Panc1 (cell line): ENCODE data around the gene EFCAB11. TPM values are rescaled to one million over a fixed set of nuclear protein-coding genes. Genes with fewer than 3 reads are reported as not detected.

ENCODE experiments used
- ATAC-seq: fragments of 200-7000 bp; cut with Tn5 transposase; 2 replicates; pipeline ENCODE4 v1.9.1; 2020; ENCODE audit warnings: mild to moderate bottlenecking, moderate library complexity
- BruUV-seq: library from RNA; stranded (reverse); fragments of 400-500 nt; replicated peaks from 2 replicates; lab custom pipeline; 2021; lab: Mats Ljungman, UMichigan
- CTCF ChIA-PET: fragments of 300-600 bp; sonication (Branson Sonifier 250); formaldehyde crosslinking; loops from one replicate; lab custom pipeline; 2022; ENCODE audit warnings: antibody characterized with exemption; lab: Charles Lee
- POLR2A ChIA-PET: fragments of 300-600 bp; sonication (Branson Sonifier 250); formaldehyde crosslinking; loops from one replicate; lab custom pipeline; 2022; ENCODE audit warnings: antibody characterized with exemption; lab: Charles Lee
- DNase-seq: peaks from one replicate; pipeline ENCODE4 v3.0.0-alpha.2; 2010; ENCODE audit warnings: low read depth, low spot score
- H3K27ac ChIP-seq: 2 replicates; pipeline ENCODE4 v1.5.1; 2011; ENCODE audit warnings: mild to moderate bottlenecking, low read length, inconsistent platforms
- H3K27me3 ChIP-seq: fragments of 200-500 bp; sonication (Bioruptor generic); 2 replicates; pipeline ENCODE4 v1.6.0; 2014; ENCODE audit warnings: low read length, inconsistent platforms; ENCODE audit not compliant: control insufficient read depth, insufficient read depth
- H3K36me3 ChIP-seq: fragments of 200-500 bp; sonication (Bioruptor generic); 2 replicates; pipeline ENCODE4 v1.5.1; 2014; ENCODE audit warnings: inconsistent platforms, mild to moderate bottlenecking, low read length, moderate library complexity; ENCODE audit not compliant: control insufficient read depth, insufficient read depth
- H3K4me1 ChIP-seq: 2 replicates; pipeline ENCODE4 v1.5.1; 2011; ENCODE audit warnings: inconsistent platforms, mild to moderate bottlenecking, low read length, moderate library complexity; ENCODE audit not compliant: control insufficient read depth, insufficient read depth
- H3K4me3 ChIP-seq, 2 experiments: 2 replicates each; pipeline ENCODE4 v1.5.1; 2011 to 2012; ENCODE audit warnings: low read depth in 2 of 2, low read length in 2 of 2, mild to moderate bottlenecking in 2 of 2, inconsistent platforms in 1 of 2, moderate library complexity in 1 of 2
- H3K9me3 ChIP-seq: fragments of 200-500 bp; sonication (Bioruptor generic); 2 replicates; pipeline ENCODE4 v1.5.1; 2014; ENCODE audit warnings: low read depth, mild to moderate bottlenecking, inconsistent platforms, low read length, moderate library complexity; ENCODE audit not compliant: control insufficient read depth, insufficient read depth
- POLR2AphosphoS5 ChIP-seq: IDR thresholded peaks from 2 replicates; pipeline ENCODE4 v1.6.1; 2012; ENCODE audit warnings: mild to moderate bottlenecking, low read depth, low read length, moderate library complexity
- SIN3A ChIP-seq: IDR thresholded peaks from 2 replicates; pipeline ENCODE4 v1.6.1; 2012; ENCODE audit warnings: low read depth, mild to moderate bottlenecking, low read length, moderate library complexity, borderline replicate concordance; ENCODE audit not compliant: insufficient read depth
- TCF7L2 ChIP-seq: IDR thresholded peaks from 2 replicates; pipeline ENCODE4 v1.6.1; 2011; ENCODE audit warnings: mild to moderate bottlenecking, low read depth, low read length, inconsistent platforms
- in situ Hi-C: cut with HindIII; loops from 2 replicates; pipeline ENCODE4 v1.10.0; 2016; ENCODE audit warnings: low sequenced_read_pairs, low pct_unique_long_range_greater_than_20kb
- intact Hi-C: fragments of 100-400 bp; cut with micrococcal nuclease; formaldehyde crosslinking; loops from one replicate; pipeline ENCODE4 v1.10.0; 2022; ENCODE audit not compliant: unreplicated experiment
- total RNA-seq: library from RNA; stranded (reverse); gene quantifications from one replicate; pipeline ENCODE4 v1.2.1, GENCODE V29; 2021; ENCODE audit not compliant: unreplicated experiment
- TF ChIP-seq, protein P1 (sequence below), 2 experiments: IDR thresholded peaks; 2 replicates each; pipeline ENCODE4 v1.6.1; 2011 to 2012; ENCODE audit warnings: low read depth in 2 of 2, control low read depth in 1 of 2, low read length in 1 of 2, mild to moderate bottlenecking in 1 of 2, moderate library complexity in 1 of 2; ENCODE audit not compliant: insufficient read depth in 1 of 2
- TF ChIP-seq, protein P2 (sequence below): fragments of 450-650 bp; IDR thresholded peaks from 2 replicates; pipeline ENCODE4 v1.5.1; 2017; ENCODE audit warnings: mild to moderate bottlenecking

EFCAB11 gene
- total RNA-seq, 1 experiment from 2014 or later: 12.3 TPM

DNA sequence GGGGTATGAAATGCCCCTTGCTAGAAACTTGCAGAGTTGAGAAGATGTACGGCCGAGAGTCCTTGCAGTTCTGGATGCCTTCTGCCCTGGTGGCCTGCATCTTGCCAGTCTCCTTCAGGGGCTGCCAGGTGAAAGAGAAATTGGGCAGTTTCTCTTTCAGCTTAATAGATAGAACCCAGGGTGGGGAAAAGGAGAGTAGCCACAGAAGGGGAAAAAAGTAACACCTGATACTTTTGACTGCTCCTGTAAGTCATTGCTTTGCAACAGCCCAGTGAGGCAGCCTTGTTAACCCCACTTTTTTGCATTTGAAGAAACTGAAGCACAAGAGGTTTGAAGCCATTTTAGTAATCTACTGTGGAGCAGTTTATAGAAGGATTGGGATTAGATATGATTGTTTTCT is 28.8 kb upstream of the EFCAB11 start:
- no peaks in the 10 kb centered on the region for H3K4me1 ChIP-seq
- no peaks in the 10 kb centered on the region for H3K27me3 ChIP-seq
- H3K9me3 ChIP-seq: no peaks in the 10 kb centered on the region
- peaks cover 11% of the 10 kb centered on the region for H3K36me3 ChIP-seq
- ChIA-PET POLR2A (no interaction called here), CTCF (no interaction called here)
- in situ Hi-C loops: no loop called here
- DNase-seq (no peak), ATAC-seq (no peak)
- H3K4me3 ChIP-seq: no peak overlapping the region
- BruUV-seq: no TSS peak
- TF ChIP-seq TCF7L2 (no peak), SIN3A (no peak)
- TF ChIP-seq, protein P1, sequence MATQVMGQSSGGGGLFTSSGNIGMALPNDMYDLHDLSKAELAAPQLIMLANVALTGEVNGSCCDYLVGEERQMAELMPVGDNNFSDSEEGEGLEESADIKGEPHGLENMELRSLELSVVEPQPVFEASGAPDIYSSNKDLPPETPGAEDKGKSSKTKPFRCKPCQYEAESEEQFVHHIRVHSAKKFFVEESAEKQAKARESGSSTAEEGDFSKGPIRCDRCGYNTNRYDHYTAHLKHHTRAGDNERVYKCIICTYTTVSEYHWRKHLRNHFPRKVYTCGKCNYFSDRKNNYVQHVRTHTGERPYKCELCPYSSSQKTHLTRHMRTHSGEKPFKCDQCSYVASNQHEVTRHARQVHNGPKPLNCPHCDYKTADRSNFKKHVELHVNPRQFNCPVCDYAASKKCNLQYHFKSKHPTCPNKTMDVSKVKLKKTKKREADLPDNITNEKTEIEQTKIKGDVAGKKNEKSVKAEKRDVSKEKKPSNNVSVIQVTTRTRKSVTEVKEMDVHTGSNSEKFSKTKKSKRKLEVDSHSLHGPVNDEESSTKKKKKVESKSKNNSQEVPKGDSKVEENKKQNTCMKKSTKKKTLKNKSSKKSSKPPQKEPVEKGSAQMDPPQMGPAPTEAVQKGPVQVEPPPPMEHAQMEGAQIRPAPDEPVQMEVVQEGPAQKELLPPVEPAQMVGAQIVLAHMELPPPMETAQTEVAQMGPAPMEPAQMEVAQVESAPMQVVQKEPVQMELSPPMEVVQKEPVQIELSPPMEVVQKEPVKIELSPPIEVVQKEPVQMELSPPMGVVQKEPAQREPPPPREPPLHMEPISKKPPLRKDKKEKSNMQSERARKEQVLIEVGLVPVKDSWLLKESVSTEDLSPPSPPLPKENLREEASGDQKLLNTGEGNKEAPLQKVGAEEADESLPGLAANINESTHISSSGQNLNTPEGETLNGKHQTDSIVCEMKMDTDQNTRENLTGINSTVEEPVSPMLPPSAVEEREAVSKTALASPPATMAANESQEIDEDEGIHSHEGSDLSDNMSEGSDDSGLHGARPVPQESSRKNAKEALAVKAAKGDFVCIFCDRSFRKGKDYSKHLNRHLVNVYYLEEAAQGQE (IDR thresholded peaks at IDR 0.05; ENCODE audit: insufficient read depth in 1 of 2, low read depth in 2 of 2, low read length in 1 of 2): no peak
- no peak overlapping the region for H3K27ac ChIP-seq
- intact Hi-C loops: no loop called here

DNA sequence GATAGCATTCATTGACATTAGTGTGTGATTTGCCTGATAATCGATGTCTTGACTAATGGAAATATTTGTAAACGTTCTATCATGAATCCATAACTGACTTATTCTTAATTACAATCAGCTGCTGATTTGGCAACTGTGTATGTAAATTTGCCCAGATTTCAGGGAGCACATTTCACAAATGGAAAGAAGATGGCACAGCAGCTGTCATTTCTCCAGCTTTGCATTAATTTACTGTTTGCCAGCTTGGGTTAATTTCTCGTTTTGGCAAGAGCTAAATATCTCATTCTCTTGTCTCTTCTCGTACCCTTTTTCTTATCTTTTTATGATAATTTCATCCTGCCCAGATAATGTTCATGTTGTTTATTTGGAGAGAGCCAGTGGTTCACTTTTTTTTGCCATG is 24.1 kb upstream of the EFCAB11 start:
- ChIA-PET CTCF (no interaction called here), POLR2A (no interaction called here)
- BruUV-seq: no TSS peak
- H3K36me3 ChIP-seq: peaks cover 11% of the 10 kb centered on the region
- no peaks in the 10 kb centered on the region for H3K4me1 ChIP-seq
- ATAC-seq (no peak), DNase-seq (no peak)
- no peak overlapping the region for H3K4me3 ChIP-seq
- in situ Hi-C loops: no loop called here
- H3K27ac ChIP-seq: no peak overlapping the region
- no peak for TF ChIP-seq TCF7L2
- TF ChIP-seq, protein P2, sequence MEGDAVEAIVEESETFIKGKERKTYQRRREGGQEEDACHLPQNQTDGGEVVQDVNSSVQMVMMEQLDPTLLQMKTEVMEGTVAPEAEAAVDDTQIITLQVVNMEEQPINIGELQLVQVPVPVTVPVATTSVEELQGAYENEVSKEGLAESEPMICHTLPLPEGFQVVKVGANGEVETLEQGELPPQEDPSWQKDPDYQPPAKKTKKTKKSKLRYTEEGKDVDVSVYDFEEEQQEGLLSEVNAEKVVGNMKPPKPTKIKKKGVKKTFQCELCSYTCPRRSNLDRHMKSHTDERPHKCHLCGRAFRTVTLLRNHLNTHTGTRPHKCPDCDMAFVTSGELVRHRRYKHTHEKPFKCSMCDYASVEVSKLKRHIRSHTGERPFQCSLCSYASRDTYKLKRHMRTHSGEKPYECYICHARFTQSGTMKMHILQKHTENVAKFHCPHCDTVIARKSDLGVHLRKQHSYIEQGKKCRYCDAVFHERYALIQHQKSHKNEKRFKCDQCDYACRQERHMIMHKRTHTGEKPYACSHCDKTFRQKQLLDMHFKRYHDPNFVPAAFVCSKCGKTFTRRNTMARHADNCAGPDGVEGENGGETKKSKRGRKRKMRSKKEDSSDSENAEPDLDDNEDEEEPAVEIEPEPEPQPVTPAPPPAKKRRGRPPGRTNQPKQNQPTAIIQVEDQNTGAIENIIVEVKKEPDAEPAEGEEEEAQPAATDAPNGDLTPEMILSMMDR: no peak
- no peak for TF ChIP-seq POLR2AphosphoS5
- TF ChIP-seq, protein P1 (IDR thresholded peaks at IDR 0.05; ENCODE audit: insufficient read depth in 1 of 2, low read depth in 2 of 2, low read length in 1 of 2): no peak
- TF ChIP-seq SIN3A: no peak
- no peaks in the 10 kb centered on the region for H3K9me3 ChIP-seq
- intact Hi-C loops: no loop called here
- H3K27me3 ChIP-seq: no peaks in the 10 kb centered on the region
